Keratinocyte (primary cell): ENCODE measurements around the gene CD28. TPM values are rescaled to one million over a fixed set of nuclear protein-coding genes. Genes with fewer than 3 reads are reported as not detected.

Experiments used
- DNase-seq: peaks from one replicate; pipeline ENCODE4 v3.0.0-alpha.2; 2011; ENCODE audit warnings: low read depth, missing footprints, low spot score
- FAIRE-seq: peaks from 2 replicates; lab custom pipeline; 2011; peaks lifted over from hg19 to GRCh38; lab: Jason Lieb, UNC
- H2AFZ ChIP-seq: 2 replicates; pipeline ENCODE4 v1.6.0; 2012; ENCODE audit warnings: low read length, control low read depth, inconsistent platforms; ENCODE audit not compliant: control insufficient read depth
- H3K27ac ChIP-seq: 2 replicates; pipeline ENCODE4 v1.5.1; 2011; ENCODE audit warnings: low read length; ENCODE audit not compliant: control insufficient read depth, insufficient read depth
- H3K27me3 ChIP-seq: 3 replicates; pipeline ENCODE4 v1.6.0; 2011; ENCODE audit warnings: low read length; ENCODE audit not compliant: control insufficient read depth, insufficient read depth; ENCODE audit errors: extremely low read depth
- H3K36me3 ChIP-seq, 2 experiments: 2 replicates in 1 of 2; 3 replicates in 1 of 2; pipeline ENCODE4 v1.5.1; 2011; ENCODE audit warnings: low read length in 2 of 2, mild to moderate bottlenecking in 1 of 2; ENCODE audit not compliant: control insufficient read depth in 2 of 2, insufficient read depth in 2 of 2; ENCODE audit errors: extremely low read depth in 1 of 2
- H3K4me1 ChIP-seq: 3 replicates; pipeline ENCODE4 v1.5.1; 2011; ENCODE audit warnings: low read length; ENCODE audit not compliant: control insufficient read depth, insufficient read depth; ENCODE audit errors: extremely low read depth
- H3K4me2 ChIP-seq: 3 replicates; pipeline ENCODE4 v1.6.0; 2011; ENCODE audit warnings: low read depth, low read length; ENCODE audit not compliant: control insufficient read depth, insufficient read depth; ENCODE audit errors: extremely low read depth
- H3K4me3 ChIP-seq, 3 experiments: fragments of 200-600 bp in 1 of 3; sonication (generic) in 1 of 3; 2 replicates in 2 of 3; 3 replicates in 1 of 3; pipeline ENCODE4 v1.5.1; 2011 to 2016; ENCODE audit warnings: low read length in 3 of 3, mild to moderate bottlenecking in 3 of 3, control low read depth in 2 of 3, inconsistent platforms in 1 of 3, low read depth in 1 of 3, mixed read lengths in 1 of 3, mixed run types in 1 of 3, moderate library complexity in 1 of 3; ENCODE audit not compliant: control insufficient read depth in 2 of 3, insufficient read depth in 2 of 3; ENCODE audit errors: extremely low read depth in 1 of 3
- H3K79me2 ChIP-seq: 2 replicates; pipeline ENCODE4 v1.6.0; 2012; ENCODE audit warnings: low read length; ENCODE audit not compliant: control insufficient read depth, insufficient read depth
- H3K9ac ChIP-seq: 3 replicates; pipeline ENCODE4 v1.6.0; 2011; ENCODE audit warnings: low read length; ENCODE audit not compliant: control insufficient read depth, insufficient read depth; ENCODE audit errors: extremely low read depth
- H3K9me1 ChIP-seq: 3 replicates; pipeline ENCODE4 v1.6.0; 2011; ENCODE audit warnings: low read length; ENCODE audit not compliant: control insufficient read depth, insufficient read depth; ENCODE audit errors: extremely low read depth
- H3K9me3 ChIP-seq: 2 replicates; pipeline ENCODE4 v1.5.1; 2012; ENCODE audit warnings: low read depth, low read length; ENCODE audit not compliant: control insufficient read depth
- H4K20me1 ChIP-seq: 3 replicates; pipeline ENCODE4 v1.6.0; 2011; ENCODE audit warnings: low read length; ENCODE audit not compliant: control insufficient read depth, insufficient read depth; ENCODE audit errors: extremely low read depth
- CTCF ChIP-seq, 3 experiments: IDR thresholded peaks in 1 of 3; conservative IDR thresholded peaks in 1 of 3; optimal IDR thresholded peaks in 1 of 3; 2 replicates in 2 of 3; 3 replicates in 1 of 3; pipeline versions ENCODE3 to v1.5.1; 2011; ENCODE audit warnings: low read length in 3 of 3, mild to moderate bottlenecking in 3 of 3, moderate library complexity in 2 of 3, control low read depth in 1 of 3, inconsistent platforms in 1 of 3; ENCODE audit not compliant: insufficient read depth in 2 of 3; ENCODE audit errors: extremely low read depth in 1 of 3
- EZH2 ChIP-seq: IDR thresholded peaks from one replicate; pipeline ENCODE4 v1.6.1; 2012; ENCODE audit warnings: inconsistent platforms, mild to moderate bottlenecking, low read length, moderate library complexity
- dilution Hi-C: fragments of 300-500 bp; cut with MboI; formaldehyde crosslinking; loops from one replicate; pipeline ENCODE4 v1.7.0; 2020; ENCODE audit warnings: low sequenced_read_pairs; ENCODE audit not compliant: extremely low pct_ligation_motif_present
- polyA plus RNA-seq, 5 experiments: library from polyadenylated mRNA; depleted of rRNA in 3 of 5; stranded (reverse) in 3 of 5; stranded (forward) in 1 of 5; unstranded in 1 of 5; fragments of >200 nt; gene quantifications; 1 replicate in 1 of 5; 2 replicates in 3 of 5; 3 replicates in 1 of 5; pipeline versions ENCODE4 v1.2.1 to v1.2.3, GENCODE V29; 2011 to 2012; ENCODE audit warnings: missing spikeins in 2 of 5, low read depth in 1 of 5, low replicate concordance in 1 of 5

The CD28 gene
- polyA plus RNA-seq, 1 donor (not counting 4 experiments of a cell fraction or from before 2014, with no cell fraction given), result 0.01 TPM

GRCh38 chr2:203750346-203751068 is 44.1 kb downstream of the CD28 start:
- no peak for FAIRE-seq
- dilution Hi-C loops, result no loop called here

GRCh38 chr2:203751685-203752271 is 45.3 kb downstream of the CD28 start:
- Histone ChIP-seq H2AFZ (no peak overlapping the region), H3K9me1 (no peaks in the 10 kb centered on the region), H3K4me2 (no peak overlapping the region), H3K36me3 (no peaks in the 10 kb centered on the region), H3K27me3 (no peaks in the 10 kb centered on the region), H4K20me1 (no peaks in the 10 kb centered on the region), H3K4me1 (no peaks in the 10 kb centered on the region), H3K79me2 (no peaks in the 10 kb centered on the region), H3K27ac (no peak overlapping the region), H3K4me3 (no peak overlapping the region), H3K9me3 (no peaks in the 10 kb centered on the region), H3K9ac (no peak overlapping the region)
- dilution Hi-C loops, result no loop called here
- no peak for TF ChIP-seq EZH2
- no peak for TF ChIP-seq CTCF (optimal IDR thresholded peaks at IDR 0.05 in 1 of 3, IDR thresholded peaks at IDR 0.05 in 1 of 3, conservative IDR thresholded peaks at IDR 0.05 in 1 of 3; ENCODE audit: extremely low read depth in 1 of 3, insufficient read depth in 2 of 3, low read length in 3 of 3)
- DNase-seq, result no peak
- no peak for FAIRE-seq

More at GRCh38 chr2:203750346-203751068, 44.1 kb downstream of the CD28 start:
- H3K9ac ChIP-seq, result no peak overlapping the region
- H3K9me1 ChIP-seq, result no peaks in the 10 kb centered on the region
- H3K79me2 ChIP-seq, result no peaks in the 10 kb centered on the region
- H4K20me1 ChIP-seq, result no peaks in the 10 kb centered on the region
- H3K27ac ChIP-seq, result no peak overlapping the region
- H3K4me1 ChIP-seq, result no peaks in the 10 kb centered on the region
- H2AFZ ChIP-seq, result no peak overlapping the region
- DNase-seq, result no peak
- H3K4me3 ChIP-seq, result no peak overlapping the region
- H3K27me3 ChIP-seq, result no peaks in the 10 kb centered on the region
- H3K36me3 ChIP-seq, result no peaks in the 10 kb centered on the region
- no peak overlapping the region for H3K4me2 ChIP-seq
- H3K9me3 ChIP-seq, result no peaks in the 10 kb centered on the region
- no peak for TF ChIP-seq CTCF (optimal IDR thresholded peaks at IDR 0.05 in 1 of 3, IDR thresholded peaks at IDR 0.05 in 1 of 3, conservative IDR thresholded peaks at IDR 0.05 in 1 of 3; ENCODE audit: extremely low read depth in 1 of 3, insufficient read depth in 2 of 3, low read length in 3 of 3)
- no peak for TF ChIP-seq EZH2
